ENCODE data around the gene UBE2G1. TPM values are rescaled to one million over a fixed set of nuclear protein-coding genes. Genes with fewer than 3 reads are reported as not detected.

The UBE2G1 gene
- total RNA-seq, 4 donors from 2014 or later, result 50.9 to 77.5 (median 67.9) TPM

DNA sequence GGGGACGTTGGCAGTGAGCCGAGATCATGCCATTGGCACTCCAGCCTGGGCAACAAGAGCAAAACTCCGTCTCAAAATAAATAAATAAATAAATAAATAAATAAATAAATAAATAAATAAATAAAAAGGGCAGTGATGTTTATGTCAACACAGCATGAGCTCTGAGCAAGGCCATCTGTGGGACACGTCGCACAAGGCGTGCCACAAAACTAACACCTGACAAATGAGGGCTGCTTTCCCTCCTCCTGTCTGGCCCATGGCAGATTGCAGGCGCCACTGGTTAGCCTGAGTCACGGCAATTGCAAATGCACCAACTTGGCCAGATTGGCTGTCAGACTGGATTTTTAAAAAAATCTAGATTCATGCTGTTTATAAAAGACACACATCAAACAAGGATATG, 41.4 kb upstream of the UBE2G1 start:
- 72 to 73% methylated on average over 5 to 7 of the region's 8 CpGs for WGBS, 2 donors (ENCODE audit: low coverage in 1 of 2)
- Histone ChIP-seq H3K4me3 (no peak overlapping the region), H3K36me3 (no peaks in the 10 kb centered on the region), H3K4me1 (peaks cover 0 to under 1% (median 0%) of the 10 kb centered on the region in 3 donors), H3K27me3 (no peaks in the 10 kb centered on the region), H3K27ac (no peak overlapping the region), H3K9me3 (no peaks in the 10 kb centered on the region)
- ATAC-seq, result no peak
- no peak for TF ChIP-seq POLR2AphosphoS5 (IDR thresholded peaks at IDR 0.05)
- TF ChIP-seq EP300 (IDR thresholded peaks at IDR 0.05), result no peak
- TF ChIP-seq POLR2A (IDR thresholded peaks at IDR 0.05), result no peak
- TF ChIP-seq, protein P1, sequence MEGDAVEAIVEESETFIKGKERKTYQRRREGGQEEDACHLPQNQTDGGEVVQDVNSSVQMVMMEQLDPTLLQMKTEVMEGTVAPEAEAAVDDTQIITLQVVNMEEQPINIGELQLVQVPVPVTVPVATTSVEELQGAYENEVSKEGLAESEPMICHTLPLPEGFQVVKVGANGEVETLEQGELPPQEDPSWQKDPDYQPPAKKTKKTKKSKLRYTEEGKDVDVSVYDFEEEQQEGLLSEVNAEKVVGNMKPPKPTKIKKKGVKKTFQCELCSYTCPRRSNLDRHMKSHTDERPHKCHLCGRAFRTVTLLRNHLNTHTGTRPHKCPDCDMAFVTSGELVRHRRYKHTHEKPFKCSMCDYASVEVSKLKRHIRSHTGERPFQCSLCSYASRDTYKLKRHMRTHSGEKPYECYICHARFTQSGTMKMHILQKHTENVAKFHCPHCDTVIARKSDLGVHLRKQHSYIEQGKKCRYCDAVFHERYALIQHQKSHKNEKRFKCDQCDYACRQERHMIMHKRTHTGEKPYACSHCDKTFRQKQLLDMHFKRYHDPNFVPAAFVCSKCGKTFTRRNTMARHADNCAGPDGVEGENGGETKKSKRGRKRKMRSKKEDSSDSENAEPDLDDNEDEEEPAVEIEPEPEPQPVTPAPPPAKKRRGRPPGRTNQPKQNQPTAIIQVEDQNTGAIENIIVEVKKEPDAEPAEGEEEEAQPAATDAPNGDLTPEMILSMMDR (IDR thresholded peaks at IDR 0.05), result no peak

DNA sequence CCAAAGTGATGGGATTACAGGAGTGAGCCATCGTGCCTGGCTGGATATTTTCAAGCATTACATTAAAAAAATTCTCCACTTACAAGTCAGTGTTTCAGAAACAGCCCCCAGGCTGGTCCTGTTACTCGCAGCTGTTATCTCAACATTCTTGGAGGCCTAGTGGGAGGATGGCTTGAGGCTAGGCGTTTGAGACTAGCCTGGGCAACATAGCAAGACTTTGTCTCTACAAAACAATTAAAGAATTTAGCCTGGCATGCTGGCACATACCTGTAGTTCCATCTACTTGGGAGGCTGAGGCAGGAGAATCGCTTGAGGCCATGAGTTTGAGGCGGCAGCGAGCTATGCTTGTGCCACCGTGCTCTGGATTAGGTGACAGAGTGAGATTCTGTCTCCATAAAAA, 40.7 kb upstream of the UBE2G1 start:
- no peak overlapping the region for H3K4me3 ChIP-seq
- TF ChIP-seq POLR2AphosphoS5 (IDR thresholded peaks at IDR 0.05) (no peak), EP300 (IDR thresholded peaks at IDR 0.05) (no peak), POLR2A (IDR thresholded peaks at IDR 0.05) (no peak)
- TF ChIP-seq, protein P1 (IDR thresholded peaks at IDR 0.05), result no peak
- H3K4me1 ChIP-seq, result no peaks in the 10 kb centered on the region
- no peak for ATAC-seq
- no peaks in the 10 kb centered on the region for H3K9me3 ChIP-seq
- H3K36me3 ChIP-seq, result no peaks in the 10 kb centered on the region
- H3K27ac ChIP-seq, result no peak overlapping the region
- WGBS, 2 donors (ENCODE audit: low coverage in 1 of 2), result 60 to 100% methylated on average over 1 to 3 of the region's 7 CpGs
- H3K27me3 ChIP-seq, result no peaks in the 10 kb centered on the region

DNA sequence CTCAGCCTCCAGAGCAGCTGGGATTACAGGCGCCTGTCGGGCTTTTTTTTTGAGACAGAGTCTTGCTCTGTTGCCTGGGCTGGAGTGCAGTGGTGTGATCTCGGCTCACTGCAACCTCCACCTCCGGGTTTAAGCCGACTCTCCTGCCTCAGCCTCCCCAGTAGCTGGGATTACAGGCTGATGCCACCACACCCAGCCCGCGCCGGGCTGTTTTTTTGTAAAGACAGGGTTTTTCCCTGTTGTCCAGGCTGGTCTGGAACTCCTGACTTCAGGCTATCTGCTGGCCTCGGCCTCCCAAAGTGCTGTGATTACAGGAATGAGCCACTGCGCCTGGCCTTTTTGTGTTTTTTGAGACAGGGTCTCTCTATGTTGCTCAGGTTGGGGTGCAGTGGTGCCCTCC, 39.9 kb upstream of the UBE2G1 start:
- TF ChIP-seq POLR2A (IDR thresholded peaks at IDR 0.05) (no peak), EP300 (IDR thresholded peaks at IDR 0.05) (no peak), POLR2AphosphoS5 (IDR thresholded peaks at IDR 0.05) (no peak)
- TF ChIP-seq, protein P1 (IDR thresholded peaks at IDR 0.05), result no peak
- no peaks in the 10 kb centered on the region for H3K9me3 ChIP-seq
- no peak overlapping the region for H3K27ac ChIP-seq
- H3K27me3 ChIP-seq, result no peaks in the 10 kb centered on the region
- H3K4me3 ChIP-seq, result no peak overlapping the region
- H3K36me3 ChIP-seq, result no peaks in the 10 kb centered on the region
- ATAC-seq, result no peak
- no peaks in the 10 kb centered on the region for H3K4me1 ChIP-seq
- WGBS, 2 donors (ENCODE audit: low coverage in 1 of 2), result 81 to 100% methylated on average over 3 to 7 of the region's 10 CpGs

- no peak overlapping the region for H3K4me3 ChIP-seq
- H3K27me3 ChIP-seq, result no peaks in the 10 kb centered on the region
- ATAC-seq, result no peak
- H3K27ac ChIP-seq, result no peak overlapping the region
- TF ChIP-seq POLR2AphosphoS5 (IDR thresholded peaks at IDR 0.05) (no peak), EP300 (IDR thresholded peaks at IDR 0.05) (no peak), POLR2A (IDR thresholded peaks at IDR 0.05) (no peak)
- TF ChIP-seq, protein P1 (IDR thresholded peaks at IDR 0.05), result no peak
- H3K9me3 ChIP-seq, result no peaks in the 10 kb centered on the region
- WGBS, 2 donors (ENCODE audit: low coverage in 1 of 2), result 80 to 100% methylated on average over 1 to 5 of the region's 5 CpGs
- H3K36me3 ChIP-seq, result no peaks in the 10 kb centered on the region
- no peaks in the 10 kb centered on the region for H3K4me1 ChIP-seq
Observed at GRCh38 chr17:4405699-4406098, 39.2 kb upstream of the UBE2G1 start.

GRCh38 chr17:4405038-4405669, 38.7 kb upstream of the UBE2G1 start:
- no peaks in the 10 kb centered on the region for H3K36me3 ChIP-seq
- 81 to 85% methylated on average over 3 to 7 of the region's 7 CpGs for WGBS, 2 donors (ENCODE audit: low coverage in 1 of 2)
- H3K27ac ChIP-seq, result no peak overlapping the region
- no peaks in the 10 kb centered on the region for H3K27me3 ChIP-seq
- no peaks in the 10 kb centered on the region for H3K9me3 ChIP-seq
- no peak for ATAC-seq
- H3K4me1 ChIP-seq, result no peaks in the 10 kb centered on the region
- TF ChIP-seq EP300 (IDR thresholded peaks at IDR 0.05) (no peak), POLR2AphosphoS5 (IDR thresholded peaks at IDR 0.05) (no peak), POLR2A (IDR thresholded peaks at IDR 0.05) (no peak)
- TF ChIP-seq, protein P1 (IDR thresholded peaks at IDR 0.05), result no peak
- H3K4me3 ChIP-seq, result no peak overlapping the region
